ENCODE measurements around the gene MAGT1. TPM values are rescaled to one million over a fixed set of nuclear protein-coding genes. Genes with fewer than 3 reads are reported as not detected.

MAGT1 gene
- total and polyA plus RNA-seq, 2 of the 4 experiments (the other 2 are of a cell fraction) = 27.3 to 74.7 TPM

DNA sequence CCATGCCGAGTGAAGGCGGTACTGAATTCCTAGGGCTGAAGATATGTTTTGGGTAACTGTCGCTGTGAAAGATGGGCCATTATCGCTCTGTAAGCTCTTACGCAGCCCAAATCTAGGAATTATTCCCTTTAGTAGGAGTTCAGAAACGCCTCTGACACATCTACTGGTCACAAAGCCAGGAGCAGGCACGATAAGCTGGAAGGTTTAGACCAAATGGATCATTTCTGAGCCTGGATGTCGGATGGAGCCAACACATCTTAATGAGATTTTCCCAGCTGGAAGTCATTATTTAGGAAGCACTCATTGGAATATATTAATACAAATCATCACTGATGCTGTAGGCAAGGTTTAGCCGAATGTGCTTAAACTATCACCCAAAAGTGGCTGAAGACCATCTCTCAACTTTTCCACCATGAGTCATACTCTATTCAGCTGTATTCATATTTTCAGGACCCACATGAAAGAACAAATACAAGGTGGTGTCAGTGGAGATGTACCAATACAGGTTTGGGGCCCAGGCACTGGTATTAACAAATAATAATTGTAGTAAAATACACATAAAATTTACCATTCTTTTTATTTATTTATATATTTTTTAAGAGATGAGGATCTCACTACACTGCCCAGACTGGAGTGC lies 75.0 kb downstream of the MAGT1 start:
- no TSS peak for BruUV-seq (replicated peaks)
- no peaks in the 10 kb centered on the region for H3K9me1 ChIP-seq (ENCODE audit: insufficient read depth, low read length)
- CTCF ChIA-PET = no interaction called here

More for the DNA sequence above, 75.0 kb downstream of the MAGT1 start:
- no peak for DNase-seq
- no peaks in the 10 kb centered on the region for H3K79me1 ChIP-seq (ENCODE audit: low read depth in 1 of 2, low read length in 2 of 2)
- H3K27me3 ChIP-seq (ENCODE audit: control insufficient read depth, insufficient read depth, low read length) = no peaks in the 10 kb centered on the region
- no peak overlapping the region for H3K4me2 ChIP-seq (ENCODE audit: low read depth, low read length)
- H3K9me3 ChIP-seq (ENCODE audit: control insufficient read depth, insufficient read depth, low read length) = no peaks in the 10 kb centered on the region
- H2BK5ac ChIP-seq (ENCODE audit: low read depth, low read length, poor library complexity, severe bottlenecking) = no peak overlapping the region
- no peak overlapping the region for H3K14ac ChIP-seq (replicated peaks; ENCODE audit: low read depth, low read length)
- POLR2A ChIA-PET (ENCODE audit: unreplicated experiment) = no interaction called here
- no peak overlapping the region for H2BK20ac ChIP-seq (ENCODE audit: low read depth, low read length)
- no peak overlapping the region for H3K23ac ChIP-seq (ENCODE audit: low read depth, low read length)
- 40% methylated on average over 2 of the region's 9 CpGs; no CpG with 5 or more reads in 1 of the 2 experiments for WGBS, 2 experiments (ENCODE audit: extremely low coverage in 2 of 2, insufficient read length in 1 of 2)
- no peak overlapping the region for H4K5ac ChIP-seq (ENCODE audit: low read depth, low read length)
- H2BK120ac ChIP-seq (ENCODE audit: low read depth, low read length) = no peak overlapping the region
- no peak overlapping the region for H3K27ac ChIP-seq (ENCODE audit: insufficient read depth, low read length)
- no peaks in the 10 kb centered on the region for H4K20me1 ChIP-seq (ENCODE audit: insufficient read depth, low read length)
- H2AK5ac ChIP-seq (ENCODE audit: low read depth, low read length) = no peak overlapping the region
- ATAC-seq (ENCODE audit: low read depth) = no peak
- H4K91ac ChIP-seq (ENCODE audit: insufficient read depth, low read depth, low read length) = no peak overlapping the region
- H3K4ac ChIP-seq (ENCODE audit: low read depth, low read length) = no peak overlapping the region
- no peak overlapping the region for H2AFZ ChIP-seq (replicated peaks; ENCODE audit: low read length, poor library complexity)
- peaks cover 2% of the 10 kb centered on the region; the same call in 1 of the 2 replicates for H3K36me3 ChIP-seq (ENCODE audit: control insufficient read depth, insufficient read depth, low read length)
- no peak overlapping the region for H4K8ac ChIP-seq (ENCODE audit: low read depth in 2 of 2, low read length in 2 of 2)
- H3K9ac ChIP-seq (ENCODE audit: low read depth, low read length) = no peak overlapping the region
- no peaks in the 10 kb centered on the region for H3K4me1 ChIP-seq (ENCODE audit: control insufficient read depth, insufficient read depth, low read length)
- H3K18ac ChIP-seq (ENCODE audit: low read depth, low read length) = no peak overlapping the region
- in situ Hi-C loops (cut with MboI; ENCODE audit: low sequenced_read_pairs) (no loop called here), intact Hi-C loops (cut with micrococcal nuclease) (no loop called here), dilution Hi-C loops (cut with HindIII; ENCODE audit: low sequenced_read_pairs, unreplicated experiment) (no loop called here)
- no peak overlapping the region for H2AK9ac ChIP-seq (replicated peaks; ENCODE audit: low read depth, low read length, poor library complexity)
- TF ChIP-seq MXI1 (IDR thresholded peaks at IDR 0.05; ENCODE audit: borderline replicate concordance, low read depth, low read length) (no peak), MAFK (IDR thresholded peaks at IDR 0.05; ENCODE audit: low read depth, low read length) (no peak), NFE2L2 (IDR thresholded peaks at IDR 0.05; ENCODE audit: low read depth, low read length) (no peak), POLR2A (IDR thresholded peaks at IDR 0.05; ENCODE audit: low read depth, low read length) (no peak), RFX5 (IDR thresholded peaks at IDR 0.05; ENCODE audit: low read depth, low read length) (no peak), FOS (IDR thresholded peaks at IDR 0.05; ENCODE audit: low read depth, low read length) (no peak), CEBPB (IDR thresholded peaks at IDR 0.05; ENCODE audit: low read depth, low read length) (no peak), RCOR1 (IDR thresholded peaks at IDR 0.05; ENCODE audit: insufficient replicate concordance, low read length) (no peak), RAD21 (IDR thresholded peaks at IDR 0.05; ENCODE audit: low read length) (no peak), CHD1 (IDR thresholded peaks at IDR 0.05; ENCODE audit: low read depth, low read length) (no peak), MAZ (IDR thresholded peaks at IDR 0.05; ENCODE audit: borderline replicate concordance, low read depth, low read length) (no peak), SMC3 (IDR thresholded peaks at IDR 0.05; ENCODE audit: low read depth, low read length) (no peak), BHLHE40 (IDR thresholded peaks at IDR 0.05; ENCODE audit: low read depth, low read length) (no peak)
- TF ChIP-seq, protein P1, sequence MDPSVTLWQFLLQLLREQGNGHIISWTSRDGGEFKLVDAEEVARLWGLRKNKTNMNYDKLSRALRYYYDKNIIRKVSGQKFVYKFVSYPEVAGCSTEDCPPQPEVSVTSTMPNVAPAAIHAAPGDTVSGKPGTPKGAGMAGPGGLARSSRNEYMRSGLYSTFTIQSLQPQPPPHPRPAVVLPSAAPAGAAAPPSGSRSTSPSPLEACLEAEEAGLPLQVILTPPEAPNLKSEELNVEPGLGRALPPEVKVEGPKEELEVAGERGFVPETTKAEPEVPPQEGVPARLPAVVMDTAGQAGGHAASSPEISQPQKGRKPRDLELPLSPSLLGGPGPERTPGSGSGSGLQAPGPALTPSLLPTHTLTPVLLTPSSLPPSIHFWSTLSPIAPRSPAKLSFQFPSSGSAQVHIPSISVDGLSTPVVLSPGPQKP (IDR thresholded peaks at IDR 0.05; ENCODE audit: borderline replicate concordance, low read depth, low read length) = no peak
- TF ChIP-seq, protein P2, sequence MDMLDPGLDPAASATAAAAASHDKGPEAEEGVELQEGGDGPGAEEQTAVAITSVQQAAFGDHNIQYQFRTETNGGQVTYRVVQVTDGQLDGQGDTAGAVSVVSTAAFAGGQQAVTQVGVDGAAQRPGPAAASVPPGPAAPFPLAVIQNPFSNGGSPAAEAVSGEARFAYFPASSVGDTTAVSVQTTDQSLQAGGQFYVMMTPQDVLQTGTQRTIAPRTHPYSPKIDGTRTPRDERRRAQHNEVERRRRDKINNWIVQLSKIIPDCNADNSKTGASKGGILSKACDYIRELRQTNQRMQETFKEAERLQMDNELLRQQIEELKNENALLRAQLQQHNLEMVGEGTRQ (IDR thresholded peaks at IDR 0.05; ENCODE audit: low read depth, low read length) = no peak
- TF ChIP-seq, protein P3, sequence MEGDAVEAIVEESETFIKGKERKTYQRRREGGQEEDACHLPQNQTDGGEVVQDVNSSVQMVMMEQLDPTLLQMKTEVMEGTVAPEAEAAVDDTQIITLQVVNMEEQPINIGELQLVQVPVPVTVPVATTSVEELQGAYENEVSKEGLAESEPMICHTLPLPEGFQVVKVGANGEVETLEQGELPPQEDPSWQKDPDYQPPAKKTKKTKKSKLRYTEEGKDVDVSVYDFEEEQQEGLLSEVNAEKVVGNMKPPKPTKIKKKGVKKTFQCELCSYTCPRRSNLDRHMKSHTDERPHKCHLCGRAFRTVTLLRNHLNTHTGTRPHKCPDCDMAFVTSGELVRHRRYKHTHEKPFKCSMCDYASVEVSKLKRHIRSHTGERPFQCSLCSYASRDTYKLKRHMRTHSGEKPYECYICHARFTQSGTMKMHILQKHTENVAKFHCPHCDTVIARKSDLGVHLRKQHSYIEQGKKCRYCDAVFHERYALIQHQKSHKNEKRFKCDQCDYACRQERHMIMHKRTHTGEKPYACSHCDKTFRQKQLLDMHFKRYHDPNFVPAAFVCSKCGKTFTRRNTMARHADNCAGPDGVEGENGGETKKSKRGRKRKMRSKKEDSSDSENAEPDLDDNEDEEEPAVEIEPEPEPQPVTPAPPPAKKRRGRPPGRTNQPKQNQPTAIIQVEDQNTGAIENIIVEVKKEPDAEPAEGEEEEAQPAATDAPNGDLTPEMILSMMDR (conservative IDR thresholded peaks at IDR 0.05; ENCODE audit: low read depth, low read length) = no peak
- no peak overlapping the region for H3K56ac ChIP-seq (ENCODE audit: extremely low read depth, insufficient read depth, low read length)
- no peak overlapping the region for H2BK15ac ChIP-seq (ENCODE audit: low read depth, low read length)
- no peak overlapping the region for H3K4me3 ChIP-seq (ENCODE audit: insufficient read depth, low read depth, low read length)

All from IMR-90 (cell line).